ENCODE results near the gene SENP3. TPM values are rescaled to one million over a fixed set of nuclear protein-coding genes. Genes with fewer than 3 reads are reported as not detected.

Gene SENP3
- total and polyA plus RNA-seq, 2 donors (not counting 3 experiments of a cell fraction or from before 2014, with no cell fraction given), result 63.4 to 96.5 TPM

DNA sequence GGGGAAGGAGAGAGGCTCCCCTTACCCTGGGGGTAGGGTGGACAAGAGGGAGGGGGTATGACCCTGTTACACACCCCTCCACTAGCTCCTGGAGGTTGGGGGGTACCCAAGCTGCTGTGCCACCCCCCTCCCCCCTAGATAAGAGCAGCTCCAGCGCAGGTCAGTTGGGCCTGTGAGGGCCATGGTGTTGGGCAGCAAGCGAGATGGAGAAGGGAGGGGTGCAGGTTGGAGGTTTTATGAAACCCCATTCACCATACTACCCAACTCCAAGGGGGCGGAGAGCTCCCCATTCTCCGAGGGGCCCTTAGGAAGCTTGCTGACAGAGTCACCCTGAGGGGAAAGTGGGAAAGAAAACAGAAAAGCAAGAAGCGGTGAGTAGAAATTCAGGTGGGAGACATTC is 29.9 kb downstream of the SENP3 start:
- H3K79me2 ChIP-seq (ENCODE audit: control insufficient read depth, insufficient read depth, low read length), result no peaks in the 10 kb centered on the region
- FAIRE-seq (no peak), DNase-seq (ENCODE audit: low read depth, low spot score) (no peak)
- TSS peak; percentile 37 for BruUV-seq (replicated peaks)
- ChIA-PET POLR2A (no interaction called here), CTCF (no interaction called here)
- no peaks in the 10 kb centered on the region for H4K20me1 ChIP-seq (replicated peaks; ENCODE audit: control insufficient read depth, extremely low read depth, insufficient read depth, low read length)
- H3K4me1 ChIP-seq (ENCODE audit: control insufficient read depth, extremely low read depth, insufficient read depth, low read length), result peaks cover 10% of the 10 kb centered on the region
- H3K9me3 ChIP-seq (replicated peaks; ENCODE audit: control insufficient read depth, insufficient read depth, low read length), result no peaks in the 10 kb centered on the region
- no peaks in the 10 kb centered on the region for H3K9me1 ChIP-seq (replicated peaks; ENCODE audit: control insufficient read depth, extremely low read depth, insufficient read depth, low read length)
- no peak overlapping the region for H3K4me3 ChIP-seq (replicated peaks in 1 of 3; ENCODE audit: insufficient read depth in 1 of 3, low read depth in 1 of 3, low read length in 3 of 3)
- dilution Hi-C loops (cut with MboI; ENCODE audit: extremely low pct_ligation_motif_present, low sequenced_read_pairs) (no loop called here), intact Hi-C loops (cut with micrococcal nuclease) (no loop called here)
- TF ChIP-seq JUN (IDR thresholded peaks at IDR 0.05; ENCODE audit: borderline replicate concordance, insufficient read depth, insufficient read length, low read depth) (no peak), MYC (IDR thresholded peaks at IDR 0.05; ENCODE audit: low read depth, low read length) (no peak)
- no peaks in the 10 kb centered on the region for H3K27me3 ChIP-seq (ENCODE audit: control insufficient read depth in 2 of 2, insufficient read depth in 2 of 2, low read length in 2 of 2)
- no peak overlapping the region for H3K4me2 ChIP-seq (ENCODE audit: insufficient read depth, low read length)
- peaks cover 19 to 55% of the 10 kb centered on the region in 2 experiments for H3K36me3 ChIP-seq (ENCODE audit: control insufficient read depth in 2 of 2, extremely low read depth in 1 of 2, insufficient read depth in 2 of 2, low read length in 2 of 2)
- no peak overlapping the region for H3K9ac ChIP-seq (replicated peaks; ENCODE audit: extremely low read depth, insufficient read depth, low read length)
- no peak overlapping the region for H3K27ac ChIP-seq (ENCODE audit: insufficient read depth, low read depth, low read length)
- H2AFZ ChIP-seq (ENCODE audit: low read depth, low read length), result no peak overlapping the region

DNA sequence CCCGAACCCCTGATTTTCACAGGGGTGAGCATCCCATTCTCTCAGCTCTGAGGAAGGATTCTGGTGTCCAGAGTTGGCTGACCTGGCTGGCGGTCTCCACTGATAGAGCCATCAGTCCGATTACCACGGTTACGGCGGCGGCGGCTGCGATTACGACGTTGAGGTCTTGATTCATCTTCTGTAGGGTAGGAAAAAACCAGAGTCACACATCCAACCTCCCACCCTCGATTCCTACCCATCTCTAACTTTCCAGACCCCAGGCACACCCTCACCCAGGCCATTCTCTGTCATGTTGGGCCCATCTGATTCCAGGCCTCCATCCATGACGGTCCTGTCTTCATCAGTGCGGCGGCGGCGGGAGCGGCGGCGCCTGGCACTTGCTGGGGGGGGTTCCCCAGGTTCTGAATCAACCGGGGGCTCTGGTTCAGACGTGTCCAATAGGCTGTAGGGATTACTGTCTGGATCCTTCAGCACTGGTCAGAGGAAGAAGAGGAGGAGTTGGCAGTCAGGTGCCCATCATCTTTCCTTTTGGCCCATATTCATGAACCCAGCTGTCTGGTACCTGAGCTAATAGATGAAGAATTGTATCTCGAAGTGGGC is 30.8 kb downstream of the SENP3 start:
- Histone ChIP-seq H2AFZ (ENCODE audit: low read depth, low read length) (no peak overlapping the region), H3K9me3 (replicated peaks; ENCODE audit: control insufficient read depth, insufficient read depth, low read length) (no peaks in the 10 kb centered on the region), H3K4me1 (ENCODE audit: control insufficient read depth, extremely low read depth, insufficient read depth, low read length) (peaks cover 10% of the 10 kb centered on the region), H3K4me3 (replicated peaks in 1 of 3; ENCODE audit: insufficient read depth in 1 of 3, low read depth in 1 of 3, low read length in 3 of 3) (no peak overlapping the region), H3K79me2 (ENCODE audit: control insufficient read depth, insufficient read depth, low read length) (no peaks in the 10 kb centered on the region), H3K27ac (ENCODE audit: insufficient read depth, low read depth, low read length) (no peak overlapping the region), H4K20me1 (replicated peaks; ENCODE audit: control insufficient read depth, extremely low read depth, insufficient read depth, low read length) (no peaks in the 10 kb centered on the region), H3K9me1 (replicated peaks; ENCODE audit: control insufficient read depth, extremely low read depth, insufficient read depth, low read length) (no peaks in the 10 kb centered on the region), H3K9ac (replicated peaks; ENCODE audit: extremely low read depth, insufficient read depth, low read length) (no peak overlapping the region), H3K36me3 (ENCODE audit: control insufficient read depth in 2 of 2, extremely low read depth in 1 of 2, insufficient read depth in 2 of 2, low read length in 2 of 2) (peaks cover 20 to 53% of the 10 kb centered on the region in 2 experiments), H3K27me3 (ENCODE audit: control insufficient read depth in 2 of 2, insufficient read depth in 2 of 2, low read length in 2 of 2) (no peaks in the 10 kb centered on the region), H3K4me2 (ENCODE audit: insufficient read depth, low read length) (no peak overlapping the region)
- intact Hi-C loops (cut with micrococcal nuclease) (no loop called here), dilution Hi-C loops (cut with MboI; ENCODE audit: extremely low pct_ligation_motif_present, low sequenced_read_pairs) (no loop called here)
- POLR2A ChIA-PET, result no interaction called here
- no peak for DNase-seq (ENCODE audit: low read depth, low spot score)
- TF ChIP-seq EZH2 (IDR thresholded peaks at IDR 0.05; ENCODE audit: borderline replicate concordance, low read depth, low read length, severe bottlenecking) (no peak), JUN (IDR thresholded peaks at IDR 0.05; ENCODE audit: borderline replicate concordance, insufficient read depth, insufficient read length, low read depth) (no peak), POLR2A (IDR thresholded peaks at IDR 0.05; ENCODE audit: low read depth, low read length) (no peak), FOS (IDR thresholded peaks at IDR 0.05; ENCODE audit: borderline replicate concordance, insufficient read depth, low read length) (no peak), POLR2AphosphoS5 (IDR thresholded peaks at IDR 0.05; ENCODE audit: insufficient read depth, low read depth, low read length) (no peak), GATA2 (IDR thresholded peaks at IDR 0.05; ENCODE audit: insufficient read depth, insufficient read length, low read depth, low read length) (no peak), MYC (IDR thresholded peaks at IDR 0.05; ENCODE audit: low read depth, low read length) (no peak)
- TF ChIP-seq, protein P1, sequence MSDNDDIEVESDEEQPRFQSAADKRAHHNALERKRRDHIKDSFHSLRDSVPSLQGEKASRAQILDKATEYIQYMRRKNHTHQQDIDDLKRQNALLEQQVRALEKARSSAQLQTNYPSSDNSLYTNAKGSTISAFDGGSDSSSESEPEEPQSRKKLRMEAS (IDR thresholded peaks at IDR 0.05; ENCODE audit: insufficient read depth, insufficient read length), result no peak
- TF ChIP-seq, protein P2, sequence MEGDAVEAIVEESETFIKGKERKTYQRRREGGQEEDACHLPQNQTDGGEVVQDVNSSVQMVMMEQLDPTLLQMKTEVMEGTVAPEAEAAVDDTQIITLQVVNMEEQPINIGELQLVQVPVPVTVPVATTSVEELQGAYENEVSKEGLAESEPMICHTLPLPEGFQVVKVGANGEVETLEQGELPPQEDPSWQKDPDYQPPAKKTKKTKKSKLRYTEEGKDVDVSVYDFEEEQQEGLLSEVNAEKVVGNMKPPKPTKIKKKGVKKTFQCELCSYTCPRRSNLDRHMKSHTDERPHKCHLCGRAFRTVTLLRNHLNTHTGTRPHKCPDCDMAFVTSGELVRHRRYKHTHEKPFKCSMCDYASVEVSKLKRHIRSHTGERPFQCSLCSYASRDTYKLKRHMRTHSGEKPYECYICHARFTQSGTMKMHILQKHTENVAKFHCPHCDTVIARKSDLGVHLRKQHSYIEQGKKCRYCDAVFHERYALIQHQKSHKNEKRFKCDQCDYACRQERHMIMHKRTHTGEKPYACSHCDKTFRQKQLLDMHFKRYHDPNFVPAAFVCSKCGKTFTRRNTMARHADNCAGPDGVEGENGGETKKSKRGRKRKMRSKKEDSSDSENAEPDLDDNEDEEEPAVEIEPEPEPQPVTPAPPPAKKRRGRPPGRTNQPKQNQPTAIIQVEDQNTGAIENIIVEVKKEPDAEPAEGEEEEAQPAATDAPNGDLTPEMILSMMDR (IDR thresholded peaks at IDR 0.05; ENCODE audit: extremely low read depth in 1 of 2, insufficient read depth in 1 of 2, low read depth in 1 of 2, low read length in 2 of 2), result no peak
- CTCF ChIA-PET, result interaction anchor here (1.2 kb wide), 1 partner anchor 9 kb away, joined by 3 read pairs; no protein-coding TSS in a partner anchor
- no TSS peak for BruUV-seq (replicated peaks)
- FAIRE-seq, result no peak
